Measurements from ENCODE around the gene PLCB4. TPM values are rescaled to one million over a fixed set of nuclear protein-coding genes. Genes with fewer than 3 reads are reported as not detected.

Gene PLCB4
- total RNA-seq, 1 experiment from 2014 or later, result 14.9 TPM

- Histone ChIP-seq H3K27ac (no peak overlapping the region), H3K79me2 (ENCODE audit: low read depth) (no peaks in the 10 kb centered on the region), H3K27me3 (ENCODE audit: insufficient read depth, low read depth) (no peaks in the 10 kb centered on the region), H3K4me3 (no peak overlapping the region), H3K9me3 (ENCODE audit: insufficient read depth, low read depth) (no peaks in the 10 kb centered on the region), H3K9me2 (ENCODE audit: insufficient read depth) (no peaks in the 10 kb centered on the region), H3K36me3 (ENCODE audit: low read depth) (no peaks in the 10 kb centered on the region), H2AFZ (no peak overlapping the region), H4K20me1 (ENCODE audit: insufficient read depth) (no peaks in the 10 kb centered on the region), H3K4me1 (replicated peaks; ENCODE audit: insufficient read depth) (0 out of 2 replicates have a peak, but pooled peaks cover under 1% of the 10 kb centered on the region), H3K4me2 (no peak overlapping the region), H3F3A (ENCODE audit: insufficient read depth, low read depth) (no peaks in the 10 kb centered on the region)
- CTCF ChIA-PET, result no interaction called here
- no peak for TF ChIP-seq EZH2 (IDR thresholded peaks at IDR 0.05; ENCODE audit: low read depth)
- TF ChIP-seq, protein P1, sequence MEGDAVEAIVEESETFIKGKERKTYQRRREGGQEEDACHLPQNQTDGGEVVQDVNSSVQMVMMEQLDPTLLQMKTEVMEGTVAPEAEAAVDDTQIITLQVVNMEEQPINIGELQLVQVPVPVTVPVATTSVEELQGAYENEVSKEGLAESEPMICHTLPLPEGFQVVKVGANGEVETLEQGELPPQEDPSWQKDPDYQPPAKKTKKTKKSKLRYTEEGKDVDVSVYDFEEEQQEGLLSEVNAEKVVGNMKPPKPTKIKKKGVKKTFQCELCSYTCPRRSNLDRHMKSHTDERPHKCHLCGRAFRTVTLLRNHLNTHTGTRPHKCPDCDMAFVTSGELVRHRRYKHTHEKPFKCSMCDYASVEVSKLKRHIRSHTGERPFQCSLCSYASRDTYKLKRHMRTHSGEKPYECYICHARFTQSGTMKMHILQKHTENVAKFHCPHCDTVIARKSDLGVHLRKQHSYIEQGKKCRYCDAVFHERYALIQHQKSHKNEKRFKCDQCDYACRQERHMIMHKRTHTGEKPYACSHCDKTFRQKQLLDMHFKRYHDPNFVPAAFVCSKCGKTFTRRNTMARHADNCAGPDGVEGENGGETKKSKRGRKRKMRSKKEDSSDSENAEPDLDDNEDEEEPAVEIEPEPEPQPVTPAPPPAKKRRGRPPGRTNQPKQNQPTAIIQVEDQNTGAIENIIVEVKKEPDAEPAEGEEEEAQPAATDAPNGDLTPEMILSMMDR (conservative IDR thresholded peaks at IDR 0.05), result no peak
- intact Hi-C loops (cut with micrococcal nuclease; ENCODE audit: unreplicated experiment), result no loop called here
- BruUV-seq (replicated peaks), result no TSS peak
- DNase-seq, result no peak
- POLR2A ChIA-PET (ENCODE audit: unreplicated experiment), result no interaction called here
Measured at GRCh38 chr20:9062066-9062465, 6.8 kb upstream of the PLCB4 start.

DNA sequence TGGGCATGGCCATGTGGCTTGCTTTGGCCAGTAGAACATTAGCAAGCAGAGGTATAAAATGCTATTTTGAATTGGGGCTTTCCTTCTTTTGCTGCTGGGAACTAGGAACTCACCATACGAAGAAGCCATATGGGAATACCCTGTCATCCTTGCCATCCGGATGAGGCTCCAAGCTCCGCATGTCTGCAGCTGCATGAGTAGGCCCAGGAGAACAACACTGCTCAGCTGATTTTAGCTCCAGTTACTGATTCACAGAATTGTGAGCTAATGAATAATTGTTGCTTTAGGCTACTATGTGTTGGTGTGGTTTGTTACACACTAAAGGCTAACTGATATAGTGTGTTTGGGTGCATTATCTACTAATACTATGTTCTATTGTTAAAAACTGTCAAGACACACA, 2.7 kb upstream of the PLCB4 start:
- Histone ChIP-seq H3K4me2 (no peak overlapping the region), H3K9me3 (ENCODE audit: insufficient read depth, low read depth) (no peaks in the 10 kb centered on the region), H3K36me3 (ENCODE audit: low read depth) (no peaks in the 10 kb centered on the region), H3K79me2 (ENCODE audit: low read depth) (peaks cover 10% of the 10 kb centered on the region; the same call in 1 of the 2 replicates), H3K4me1 (replicated peaks; ENCODE audit: insufficient read depth) (peaks cover 19% of the 10 kb centered on the region), H4K20me1 (ENCODE audit: insufficient read depth) (no peaks in the 10 kb centered on the region), H3K27ac (no peak overlapping the region), H2AFZ (no peak overlapping the region), H3F3A (ENCODE audit: insufficient read depth, low read depth) (no peaks in the 10 kb centered on the region), H3K9me2 (ENCODE audit: insufficient read depth) (no peaks in the 10 kb centered on the region), H3K27me3 (ENCODE audit: insufficient read depth, low read depth) (no peaks in the 10 kb centered on the region), H3K4me3 (no peak overlapping the region)
- no peak for DNase-seq
- BruUV-seq (replicated peaks), result no TSS peak
- CTCF ChIA-PET, result interaction anchor here (0.7 kb wide), 1 partner anchor 176 kb away, joined by 6 read pairs; no protein-coding TSS in a partner anchor
- no peak for TF ChIP-seq EZH2 (IDR thresholded peaks at IDR 0.05; ENCODE audit: low read depth)
- TF ChIP-seq, protein P1 (conservative IDR thresholded peaks at IDR 0.05), result no peak
- POLR2A ChIA-PET (ENCODE audit: unreplicated experiment), result no interaction called here
- intact Hi-C loops (cut with micrococcal nuclease; ENCODE audit: unreplicated experiment), result loop anchor here (2.0 kb wide), 1 partner anchor 213 kb away; no protein-coding TSS in a partner anchor

- TF ChIP-seq EZH2 (IDR thresholded peaks at IDR 0.05; ENCODE audit: low read depth), result no peak
- TF ChIP-seq, protein P1 (conservative IDR thresholded peaks at IDR 0.05), result no peak
- no peaks in the 10 kb centered on the region for H3F3A ChIP-seq (ENCODE audit: insufficient read depth, low read depth)
- H4K20me1 ChIP-seq (ENCODE audit: insufficient read depth), result no peaks in the 10 kb centered on the region
- CTCF ChIA-PET, result interaction anchor here (1.0 kb wide), 1 partner anchor 16 kb away, joined by 3 read pairs; no protein-coding TSS in a partner anchor
- no peaks in the 10 kb centered on the region for H3K9me3 ChIP-seq (ENCODE audit: insufficient read depth, low read depth)
- BruUV-seq (replicated peaks), result no TSS peak
- H3K4me3 ChIP-seq, result peak overlapping the region; percentile 67
- H3K4me2 ChIP-seq, result peak overlapping the region; percentile 77
- no peak overlapping the region; the same call in 1 of the 2 replicates for H3K27ac ChIP-seq
- peak overlapping the region; percentile 97 for H2AFZ ChIP-seq
- intact Hi-C loops (cut with micrococcal nuclease; ENCODE audit: unreplicated experiment), result loop anchor here (2.0 kb wide), 1 partner anchor 290 kb away; no protein-coding TSS in a partner anchor
- no peaks in the 10 kb centered on the region for H3K27me3 ChIP-seq (ENCODE audit: insufficient read depth, low read depth)
- H3K4me1 ChIP-seq (replicated peaks; ENCODE audit: insufficient read depth), result peaks cover 19% of the 10 kb centered on the region
- POLR2A ChIA-PET (ENCODE audit: unreplicated experiment), result no interaction called here
- H3K36me3 ChIP-seq (ENCODE audit: low read depth), result no peaks in the 10 kb centered on the region
- H3K79me2 ChIP-seq (ENCODE audit: low read depth), result peaks cover 17% of the 10 kb centered on the region; the same call in 1 of the 2 replicates
- peak in 1 of 2 experiments; percentile 73 for DNase-seq
- H3K9me2 ChIP-seq (ENCODE audit: insufficient read depth), result no peaks in the 10 kb centered on the region
Measured at GRCh38 chr20:9068233-9068801, 570 bp upstream of the PLCB4 start.

All from PC-9 (cell line).